ENCODE results near the gene PAF1. TPM values are rescaled to one million over a fixed set of nuclear protein-coding genes. Genes with fewer than 3 reads are reported as not detected.
A peak's percentile ranks its signal among the peaks of the same experiment; 100 is the strongest.

PAF1 gene
- total and polyA plus RNA-seq, 2 of the 13 experiments (the other 11 are each of a cell fraction or from before 2014, with no cell fraction given) = 30.2 to 31.1 TPM

DNA sequence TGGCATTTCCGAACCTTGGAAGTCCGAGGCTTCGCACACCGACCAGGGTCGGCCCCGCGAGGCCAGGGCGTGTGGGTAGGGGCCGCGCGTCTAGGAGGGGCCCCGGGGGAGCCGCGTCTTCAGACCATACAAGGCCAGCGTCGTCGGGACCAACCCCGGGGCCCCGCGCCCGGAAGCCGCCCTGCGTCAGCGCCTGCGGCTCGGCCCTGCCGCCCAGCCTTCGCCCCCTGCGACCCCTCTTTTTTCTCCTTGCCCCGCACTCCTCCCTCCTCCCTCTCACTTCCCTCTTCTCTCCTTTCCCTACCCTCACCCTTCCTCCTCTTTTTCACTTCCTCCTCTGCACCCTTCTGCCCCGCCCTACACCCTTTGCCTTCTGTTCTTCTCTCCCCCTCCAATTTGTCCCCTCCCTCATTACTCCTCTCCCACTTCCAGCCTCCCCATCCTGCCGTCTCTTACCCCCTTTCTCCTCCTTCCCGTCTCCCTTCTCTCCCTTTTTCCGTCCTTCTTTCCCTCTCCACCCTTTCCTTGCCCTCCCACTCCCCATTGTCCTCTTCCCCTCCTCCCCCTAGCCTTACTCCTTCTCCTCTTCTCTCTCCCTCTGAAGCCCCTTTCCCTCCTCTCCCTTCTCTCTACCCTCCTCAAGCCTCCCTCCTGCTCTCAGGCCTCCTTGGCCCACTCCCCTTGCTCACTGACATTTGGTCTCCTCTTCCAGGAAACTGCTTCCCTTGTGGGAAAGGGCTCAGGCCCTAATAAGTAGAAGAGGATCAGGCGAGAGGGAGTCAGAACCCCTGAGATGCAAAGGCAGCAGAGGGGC, 19.3 kb upstream of the PAF1 start (continued):
- TF ChIP-seq, protein P1, sequence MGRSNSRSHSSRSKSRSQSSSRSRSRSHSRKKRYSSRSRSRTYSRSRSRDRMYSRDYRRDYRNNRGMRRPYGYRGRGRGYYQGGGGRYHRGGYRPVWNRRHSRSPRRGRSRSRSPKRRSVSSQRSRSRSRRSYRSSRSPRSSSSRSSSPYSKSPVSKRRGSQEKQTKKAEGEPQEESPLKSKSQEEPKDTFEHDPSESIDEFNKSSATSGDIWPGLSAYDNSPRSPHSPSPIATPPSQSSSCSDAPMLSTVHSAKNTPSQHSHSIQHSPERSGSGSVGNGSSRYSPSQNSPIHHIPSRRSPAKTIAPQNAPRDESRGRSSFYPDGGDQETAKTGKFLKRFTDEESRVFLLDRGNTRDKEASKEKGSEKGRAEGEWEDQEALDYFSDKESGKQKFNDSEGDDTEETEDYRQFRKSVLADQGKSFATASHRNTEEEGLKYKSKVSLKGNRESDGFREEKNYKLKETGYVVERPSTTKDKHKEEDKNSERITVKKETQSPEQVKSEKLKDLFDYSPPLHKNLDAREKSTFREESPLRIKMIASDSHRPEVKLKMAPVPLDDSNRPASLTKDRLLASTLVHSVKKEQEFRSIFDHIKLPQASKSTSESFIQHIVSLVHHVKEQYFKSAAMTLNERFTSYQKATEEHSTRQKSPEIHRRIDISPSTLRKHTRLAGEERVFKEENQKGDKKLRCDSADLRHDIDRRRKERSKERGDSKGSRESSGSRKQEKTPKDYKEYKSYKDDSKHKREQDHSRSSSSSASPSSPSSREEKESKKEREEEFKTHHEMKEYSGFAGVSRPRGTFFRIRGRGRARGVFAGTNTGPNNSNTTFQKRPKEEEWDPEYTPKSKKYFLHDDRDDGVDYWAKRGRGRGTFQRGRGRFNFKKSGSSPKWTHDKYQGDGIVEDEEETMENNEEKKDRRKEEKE (IDR thresholded peaks at IDR 0.05) = no peak
- TF ChIP-seq RORA (CRISPR knock-in tag; IDR thresholded peaks at IDR 0.05) = no peak
- TF ChIP-seq JUND (CRISPR knock-in tag; IDR thresholded peaks at IDR 0.05) = no peak
- no peak for TF ChIP-seq ZNF331 (CRISPR knock-in tag; IDR thresholded peaks at IDR 0.05)
- no peak for TF ChIP-seq KDM1A (CRISPR knock-in tag; IDR thresholded peaks at IDR 0.05)
- TF ChIP-seq MBD4 (IDR thresholded peaks at IDR 0.05; ENCODE audit: borderline replicate concordance, low read length) = no peak
- TF ChIP-seq FOXO1 (CRISPR knock-in tag; IDR thresholded peaks at IDR 0.05) = no peak
- TF ChIP-seq, protein P2, sequence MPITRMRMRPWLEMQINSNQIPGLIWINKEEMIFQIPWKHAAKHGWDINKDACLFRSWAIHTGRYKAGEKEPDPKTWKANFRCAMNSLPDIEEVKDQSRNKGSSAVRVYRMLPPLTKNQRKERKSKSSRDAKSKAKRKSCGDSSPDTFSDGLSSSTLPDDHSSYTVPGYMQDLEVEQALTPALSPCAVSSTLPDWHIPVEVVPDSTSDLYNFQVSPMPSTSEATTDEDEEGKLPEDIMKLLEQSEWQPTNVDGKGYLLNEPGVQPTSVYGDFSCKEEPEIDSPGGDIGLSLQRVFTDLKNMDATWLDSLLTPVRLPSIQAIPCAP (CRISPR knock-in tag; IDR thresholded peaks at IDR 0.05; ENCODE audit: low read depth) = no peak
- TF ChIP-seq CBX1 (IDR thresholded peaks at IDR 0.05; ENCODE audit: low read depth) = no peak
- TF ChIP-seq SAP130 (CRISPR knock-in tag; IDR thresholded peaks at IDR 0.05; ENCODE audit: low read depth) = no peak; the same call in 1 of the 2 replicates
- TF ChIP-seq ZSCAN29 (CRISPR knock-in tag; conservative IDR thresholded peaks at IDR 0.05) = peak; percentile 84
- TF ChIP-seq, protein P3, sequence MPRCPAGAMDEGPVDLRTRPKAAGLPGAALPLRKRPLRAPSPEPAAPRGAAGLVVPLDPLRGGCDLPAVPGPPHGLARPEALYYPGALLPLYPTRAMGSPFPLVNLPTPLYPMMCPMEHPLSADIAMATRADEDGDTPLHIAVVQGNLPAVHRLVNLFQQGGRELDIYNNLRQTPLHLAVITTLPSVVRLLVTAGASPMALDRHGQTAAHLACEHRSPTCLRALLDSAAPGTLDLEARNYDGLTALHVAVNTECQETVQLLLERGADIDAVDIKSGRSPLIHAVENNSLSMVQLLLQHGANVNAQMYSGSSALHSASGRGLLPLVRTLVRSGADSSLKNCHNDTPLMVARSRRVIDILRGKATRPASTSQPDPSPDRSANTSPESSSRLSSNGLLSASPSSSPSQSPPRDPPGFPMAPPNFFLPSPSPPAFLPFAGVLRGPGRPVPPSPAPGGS (CRISPR knock-in tag; IDR thresholded peaks at IDR 0.05) = no peak; the same call in 1 of the 2 replicates
- no peak for TF ChIP-seq ZFP1 (CRISPR knock-in tag; IDR thresholded peaks at IDR 0.05)
- TF ChIP-seq ZNF34 (CRISPR knock-in tag; IDR thresholded peaks at IDR 0.05; ENCODE audit: borderline replicate concordance) = no peak
- TF ChIP-seq STAG1 (CRISPR knock-in tag; IDR thresholded peaks at IDR 0.05) = no peak
- TF ChIP-seq ZNF674 (CRISPR knock-in tag; IDR thresholded peaks at IDR 0.05; ENCODE audit: low read depth) = no peak
- no peak for TF ChIP-seq ZBTB37 (CRISPR knock-in tag; IDR thresholded peaks at IDR 0.05)
- no peak for TF ChIP-seq SALL1 (CRISPR knock-in tag; IDR thresholded peaks at IDR 0.05)
- no peak for TF ChIP-seq SOX13 (IDR thresholded peaks at IDR 0.05)
- TF ChIP-seq SOX13 (CRISPR knock-in tag; conservative IDR thresholded peaks at IDR 0.05 in 1 of 2, IDR thresholded peaks at IDR 0.05 in 1 of 2) = no peak
- TF ChIP-seq LBX2 (CRISPR knock-in tag; IDR thresholded peaks at IDR 0.05; ENCODE audit: borderline replicate concordance) = no peak
- TF ChIP-seq ELF1 (CRISPR knock-in tag; IDR thresholded peaks at IDR 0.05) = no peak

All from HepG2 (cell line).